Breast epithelium (tissue), 3 donors: Measurements from ENCODE around the gene ZNF394.

ENCODE experiments used
- POLR2A ChIP-seq: fragments of 450-650 bp; IDR thresholded peaks from one replicate; pipeline ENCODE4 v1.6.1; 2016; ENCODE audit warnings: antibody characterized with exemption, mild to moderate bottlenecking, moderate library complexity
- TF ChIP-seq, protein P1 (sequence below), 3 donors: fragments of 450-650 bp; IDR thresholded peaks; one replicate each; pipeline ENCODE4 v1.5.1; 2016 to 2017; ENCODE audit warnings: antibody characterized with exemption in 3 of 3, mild to moderate bottlenecking in 3 of 3, moderate library complexity in 3 of 3

DNA sequence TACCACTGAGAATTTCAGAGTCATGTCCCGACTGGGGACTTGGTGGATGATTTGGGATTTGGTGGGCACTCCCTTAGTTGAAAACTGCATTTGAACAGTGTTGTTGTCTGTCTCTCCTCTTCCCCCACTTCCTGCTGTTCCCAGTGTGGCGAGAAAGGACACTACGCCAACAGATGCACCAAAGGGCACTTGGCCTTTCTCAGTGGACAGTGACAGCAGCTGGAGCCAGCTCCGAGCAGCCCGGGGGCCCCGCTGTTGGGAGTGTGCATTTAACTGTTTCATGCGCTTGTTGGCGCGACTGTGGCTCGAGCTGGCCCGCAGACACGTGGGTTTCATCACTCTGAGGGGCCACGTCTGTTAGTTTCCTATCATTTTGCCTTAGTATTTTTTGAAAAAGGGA lies 43.8 kb downstream of the ZNF394 start:
- TF ChIP-seq, protein P1, sequence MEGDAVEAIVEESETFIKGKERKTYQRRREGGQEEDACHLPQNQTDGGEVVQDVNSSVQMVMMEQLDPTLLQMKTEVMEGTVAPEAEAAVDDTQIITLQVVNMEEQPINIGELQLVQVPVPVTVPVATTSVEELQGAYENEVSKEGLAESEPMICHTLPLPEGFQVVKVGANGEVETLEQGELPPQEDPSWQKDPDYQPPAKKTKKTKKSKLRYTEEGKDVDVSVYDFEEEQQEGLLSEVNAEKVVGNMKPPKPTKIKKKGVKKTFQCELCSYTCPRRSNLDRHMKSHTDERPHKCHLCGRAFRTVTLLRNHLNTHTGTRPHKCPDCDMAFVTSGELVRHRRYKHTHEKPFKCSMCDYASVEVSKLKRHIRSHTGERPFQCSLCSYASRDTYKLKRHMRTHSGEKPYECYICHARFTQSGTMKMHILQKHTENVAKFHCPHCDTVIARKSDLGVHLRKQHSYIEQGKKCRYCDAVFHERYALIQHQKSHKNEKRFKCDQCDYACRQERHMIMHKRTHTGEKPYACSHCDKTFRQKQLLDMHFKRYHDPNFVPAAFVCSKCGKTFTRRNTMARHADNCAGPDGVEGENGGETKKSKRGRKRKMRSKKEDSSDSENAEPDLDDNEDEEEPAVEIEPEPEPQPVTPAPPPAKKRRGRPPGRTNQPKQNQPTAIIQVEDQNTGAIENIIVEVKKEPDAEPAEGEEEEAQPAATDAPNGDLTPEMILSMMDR (IDR thresholded peaks at IDR 0.05): no peak
- TF ChIP-seq POLR2A: no peak
